ENCODE data around the gene AP4S1. TPM values are rescaled to one million over a fixed set of nuclear protein-coding genes. Genes with fewer than 3 reads are reported as not detected.

AP4S1 gene
- total and polyA plus RNA-seq, 7 donors = 4.2 to 13.9 (median 6.0) TPM

DNA sequence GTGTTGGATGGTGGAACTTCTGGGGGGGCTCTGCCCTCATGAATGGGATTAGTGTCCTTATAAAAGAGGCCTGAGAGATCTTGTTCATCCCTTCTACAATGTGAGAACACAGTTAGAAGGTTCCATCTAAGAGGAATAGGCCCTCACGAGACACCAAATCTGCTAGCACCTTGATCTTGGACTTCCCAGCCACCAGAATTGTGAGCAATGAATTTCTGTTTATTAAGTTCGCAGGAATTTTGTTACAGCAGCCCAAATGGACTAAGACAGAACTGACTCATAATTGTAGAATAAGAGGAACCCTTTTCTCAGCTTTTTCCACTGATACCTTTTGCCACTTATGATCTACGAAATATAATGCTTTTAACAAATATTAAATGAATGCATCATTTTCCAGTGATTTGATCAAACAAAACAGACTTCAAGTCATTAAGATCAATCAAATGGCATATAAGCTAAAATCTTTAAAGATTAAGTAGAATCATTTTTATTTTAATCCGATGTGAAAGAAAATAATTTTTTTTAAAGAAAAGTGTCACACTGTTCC lies 113.9 kb downstream of the AP4S1 start:
- Histone ChIP-seq H3K36me3 (ENCODE audit: insufficient read depth in 1 of 2, low read depth in 1 of 2) (peaks cover 0 to 100% of the 10 kb centered on the region in 2 donors), H3K9me3 (no peaks in the 10 kb centered on the region), H3K4me3 (no peak overlapping the region), H3K27me3 (ENCODE audit: insufficient read depth in 3 of 3, low read length in 2 of 3) (no peaks in the 10 kb centered on the region), H3K27ac (no peak overlapping the region), H3K4me1 (peaks cover 16% of the 10 kb centered on the region)
- intact Hi-C loops (cut with DNase I) = no loop called here
- WGBS, 3 donors = 97 to 99% (median 98%) methylated on average over 4 of the region's 4 CpGs
- ATAC-seq (no peak), DNase-seq (no peak)
- TF ChIP-seq, protein P1, sequence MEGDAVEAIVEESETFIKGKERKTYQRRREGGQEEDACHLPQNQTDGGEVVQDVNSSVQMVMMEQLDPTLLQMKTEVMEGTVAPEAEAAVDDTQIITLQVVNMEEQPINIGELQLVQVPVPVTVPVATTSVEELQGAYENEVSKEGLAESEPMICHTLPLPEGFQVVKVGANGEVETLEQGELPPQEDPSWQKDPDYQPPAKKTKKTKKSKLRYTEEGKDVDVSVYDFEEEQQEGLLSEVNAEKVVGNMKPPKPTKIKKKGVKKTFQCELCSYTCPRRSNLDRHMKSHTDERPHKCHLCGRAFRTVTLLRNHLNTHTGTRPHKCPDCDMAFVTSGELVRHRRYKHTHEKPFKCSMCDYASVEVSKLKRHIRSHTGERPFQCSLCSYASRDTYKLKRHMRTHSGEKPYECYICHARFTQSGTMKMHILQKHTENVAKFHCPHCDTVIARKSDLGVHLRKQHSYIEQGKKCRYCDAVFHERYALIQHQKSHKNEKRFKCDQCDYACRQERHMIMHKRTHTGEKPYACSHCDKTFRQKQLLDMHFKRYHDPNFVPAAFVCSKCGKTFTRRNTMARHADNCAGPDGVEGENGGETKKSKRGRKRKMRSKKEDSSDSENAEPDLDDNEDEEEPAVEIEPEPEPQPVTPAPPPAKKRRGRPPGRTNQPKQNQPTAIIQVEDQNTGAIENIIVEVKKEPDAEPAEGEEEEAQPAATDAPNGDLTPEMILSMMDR (IDR thresholded peaks at IDR 0.05) = no peak

DNA sequence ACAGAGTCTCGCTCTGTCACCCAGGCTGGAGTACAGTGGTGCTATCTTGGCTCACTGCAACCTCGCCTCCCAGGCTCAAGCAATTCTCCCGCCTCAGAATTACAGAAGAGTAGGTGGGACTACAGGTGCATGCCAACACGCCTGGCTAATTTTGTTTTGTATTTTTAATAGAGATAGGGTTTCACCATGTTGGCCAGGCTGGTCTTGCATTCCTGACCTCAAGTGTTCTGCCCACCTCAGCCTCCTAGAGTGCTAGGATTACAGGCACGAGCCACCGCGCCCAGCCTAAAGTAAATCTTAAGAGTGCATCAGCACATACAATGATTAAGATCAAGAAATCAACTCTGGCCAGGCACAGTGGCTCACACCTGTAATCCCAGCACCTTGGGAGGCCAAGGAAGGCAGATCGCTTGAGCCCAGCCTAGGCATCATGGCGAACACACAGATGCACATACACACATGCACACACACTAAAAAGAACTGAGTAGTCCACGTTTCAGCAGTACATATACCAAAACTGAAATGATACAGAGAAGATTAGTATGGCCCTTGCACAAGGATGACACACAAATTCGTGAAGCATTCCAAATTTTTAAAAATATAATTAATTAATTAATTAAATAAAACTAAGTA lies 117.1 kb downstream of the AP4S1 start:
- Histone ChIP-seq H3K27ac (no peak overlapping the region), H3K27me3 (ENCODE audit: insufficient read depth in 3 of 3, low read length in 2 of 3) (no peaks in the 10 kb centered on the region), H3K36me3 (ENCODE audit: insufficient read depth in 1 of 2, low read depth in 1 of 2) (peaks cover 0 to 100% of the 10 kb centered on the region in 2 donors), H3K4me3 (no peak overlapping the region), H3K4me1 (peaks cover 16% of the 10 kb centered on the region), H3K9me3 (no peaks in the 10 kb centered on the region)
- ATAC-seq (peak; percentile 52 to 74 (median 64)), DNase-seq (no peak)
- TF ChIP-seq, protein P1 (IDR thresholded peaks at IDR 0.05) = no peak
- WGBS, 3 donors = 51 to 59% (median 53%) methylated on average over 11 of the region's 11 CpGs
- intact Hi-C loops (cut with DNase I) = loop anchor here (5.0 to 10.0 kb wide), 2 partner anchors 35 to 212 kb away; no protein-coding TSS in a partner anchor

Other genes with a start within 250 kb of the AP4S1 start
- 1 to 10 TPM in 1 of 4 donors, under 1 TPM in 3; 0.52 to 1.4 (median 0.88) TPM for gene COCH, start 151.1 kb upstream of the AP4S1 start, total RNA-seq
- under 1 TPM; 0.32 to 0.38 (median 0.35) TPM for gene COCH, start 151.1 kb upstream of the AP4S1 start, polyA plus RNA-seq
- 100 to 1,000 TPM in 2 of 4 donors, 10 to 100 TPM in 2; 80.2 to 154 (median 95.4) TPM for gene STRN3, start 730 bp downstream of the AP4S1 start, total RNA-seq
- gene STRN3, start 730 bp downstream of the AP4S1 start, polyA plus RNA-seq = 10 to 100 TPM; 28.2 to 45.9 (median 31.5) TPM
- gene HECTD1, start 182.1 kb downstream of the AP4S1 start, total RNA-seq = 100 to 1,000 TPM; 189 to 405 (median 301) TPM
- gene HECTD1, start 182.1 kb downstream of the AP4S1 start, polyA plus RNA-seq = 100 to 1,000 TPM; 151 to 217 (median 188) TPM